Measurements from ENCODE around the gene MAZ. TPM values are rescaled to one million over a fixed set of nuclear protein-coding genes. Genes with fewer than 3 reads are reported as not detected.

Gene MAZ
- polyA plus RNA-seq, 1 of the 3 experiments (the other 2 are of a cell fraction): 163 TPM

DNA sequence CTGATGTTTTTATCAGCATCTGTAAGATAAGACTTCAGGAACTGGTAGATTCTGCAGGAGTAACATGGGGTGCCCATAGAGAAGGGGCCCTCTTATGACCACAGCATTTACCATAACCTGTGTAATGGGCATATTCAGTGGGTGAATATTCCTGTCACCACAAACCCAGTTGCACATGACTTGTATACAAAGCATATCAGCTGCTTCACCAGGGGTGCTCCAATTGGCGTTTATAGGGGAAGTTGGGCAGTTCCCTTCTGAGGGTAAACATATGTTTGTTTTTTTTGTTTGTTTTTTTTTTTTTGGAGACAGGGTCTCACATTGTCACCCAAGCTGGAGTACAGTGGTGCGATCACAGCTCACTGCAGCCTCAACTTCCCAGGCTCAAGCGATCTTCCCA, 39.8 kb upstream of the MAZ start:
- TF ChIP-seq, protein P1, sequence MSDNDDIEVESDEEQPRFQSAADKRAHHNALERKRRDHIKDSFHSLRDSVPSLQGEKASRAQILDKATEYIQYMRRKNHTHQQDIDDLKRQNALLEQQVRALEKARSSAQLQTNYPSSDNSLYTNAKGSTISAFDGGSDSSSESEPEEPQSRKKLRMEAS (IDR thresholded peaks at IDR 0.05; ENCODE audit: low read depth): no peak
- no peak for TF ChIP-seq RCOR1 (IDR thresholded peaks at IDR 0.05; ENCODE audit: low read length)
- TF ChIP-seq, protein P2, sequence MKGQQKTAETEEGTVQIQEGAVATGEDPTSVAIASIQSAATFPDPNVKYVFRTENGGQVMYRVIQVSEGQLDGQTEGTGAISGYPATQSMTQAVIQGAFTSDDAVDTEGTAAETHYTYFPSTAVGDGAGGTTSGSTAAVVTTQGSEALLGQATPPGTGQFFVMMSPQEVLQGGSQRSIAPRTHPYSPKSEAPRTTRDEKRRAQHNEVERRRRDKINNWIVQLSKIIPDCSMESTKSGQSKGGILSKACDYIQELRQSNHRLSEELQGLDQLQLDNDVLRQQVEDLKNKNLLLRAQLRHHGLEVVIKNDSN (IDR thresholded peaks at IDR 0.05; ENCODE audit: borderline replicate concordance, low read depth): no peak
- TF ChIP-seq CHD2 (IDR thresholded peaks at IDR 0.05; ENCODE audit: low read length, partially characterized antibody): no peak
- TF ChIP-seq NFIC (IDR thresholded peaks at IDR 0.05; ENCODE audit: borderline replicate concordance): no peak
- no peak for TF ChIP-seq NRF1 (IDR thresholded peaks at IDR 0.05; ENCODE audit: low read depth, low read length)
- TF ChIP-seq, protein P3, sequence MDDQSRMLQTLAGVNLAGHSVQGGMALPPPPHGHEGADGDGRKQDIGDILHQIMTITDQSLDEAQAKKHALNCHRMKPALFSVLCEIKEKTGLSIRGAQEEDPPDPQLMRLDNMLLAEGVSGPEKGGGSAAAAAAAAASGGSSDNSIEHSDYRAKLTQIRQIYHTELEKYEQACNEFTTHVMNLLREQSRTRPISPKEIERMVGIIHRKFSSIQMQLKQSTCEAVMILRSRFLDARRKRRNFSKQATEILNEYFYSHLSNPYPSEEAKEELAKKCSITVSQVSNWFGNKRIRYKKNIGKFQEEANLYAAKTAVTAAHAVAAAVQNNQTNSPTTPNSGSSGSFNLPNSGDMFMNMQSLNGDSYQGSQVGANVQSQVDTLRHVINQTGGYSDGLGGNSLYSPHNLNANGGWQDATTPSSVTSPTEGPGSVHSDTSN (IDR thresholded peaks at IDR 0.05): no peak
- TF ChIP-seq EP300 (IDR thresholded peaks at IDR 0.05; ENCODE audit: borderline replicate concordance in 1 of 2, low read depth in 1 of 2, low read length in 1 of 2): no peak
- TF ChIP-seq TCF12 (IDR thresholded peaks at IDR 0.05): no peak
- TF ChIP-seq GABPA (IDR thresholded peaks at IDR 0.05; ENCODE audit: low read depth): no peak
- TF ChIP-seq EZH2phosphoT487 (IDR thresholded peaks at IDR 0.05; ENCODE audit: borderline replicate concordance, low read depth): no peak
- TF ChIP-seq ELF1 (IDR thresholded peaks at IDR 0.05): no peak
- no peak for TF ChIP-seq MEF2A (IDR thresholded peaks at IDR 0.05; ENCODE audit: borderline replicate concordance, low read depth)
- no peak for TF ChIP-seq TAF1 (IDR thresholded peaks at IDR 0.05; ENCODE audit: borderline replicate concordance, low read depth, low read length)
- TF ChIP-seq RXRA (IDR thresholded peaks at IDR 0.05; ENCODE audit: borderline replicate concordance, low read depth): no peak
- TF ChIP-seq, protein P4, sequence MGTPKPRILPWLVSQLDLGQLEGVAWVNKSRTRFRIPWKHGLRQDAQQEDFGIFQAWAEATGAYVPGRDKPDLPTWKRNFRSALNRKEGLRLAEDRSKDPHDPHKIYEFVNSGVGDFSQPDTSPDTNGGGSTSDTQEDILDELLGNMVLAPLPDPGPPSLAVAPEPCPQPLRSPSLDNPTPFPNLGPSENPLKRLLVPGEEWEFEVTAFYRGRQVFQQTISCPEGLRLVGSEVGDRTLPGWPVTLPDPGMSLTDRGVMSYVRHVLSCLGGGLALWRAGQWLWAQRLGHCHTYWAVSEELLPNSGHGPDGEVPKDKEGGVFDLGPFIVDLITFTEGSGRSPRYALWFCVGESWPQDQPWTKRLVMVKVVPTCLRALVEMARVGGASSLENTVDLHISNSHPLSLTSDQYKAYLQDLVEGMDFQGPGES (IDR thresholded peaks at IDR 0.05; ENCODE audit: low read depth, low read length): no peak
- no peak for TF ChIP-seq YY1 (IDR thresholded peaks at IDR 0.05; ENCODE audit: low read depth)
- no peak for TF ChIP-seq ZBTB33 (IDR thresholded peaks at IDR 0.05; ENCODE audit: borderline replicate concordance, low read depth)
- TF ChIP-seq SMC3 (IDR thresholded peaks at IDR 0.05; ENCODE audit: low read depth, low read length): no peak
- TF ChIP-seq TEAD4 (IDR thresholded peaks at IDR 0.05; ENCODE audit: borderline replicate concordance, insufficient read depth): no peak
- no peaks in the 10 kb centered on the region for H3K4me1 ChIP-seq (ENCODE audit: control insufficient read depth in 1 of 2, insufficient read depth in 2 of 2, low read depth in 1 of 2, low read length in 1 of 2)
- no peaks in the 10 kb centered on the region for H3F3A ChIP-seq (replicated peaks; ENCODE audit: insufficient read depth)
- ChIA-PET CTCF (no interaction called here), POLR2A (no interaction called here)
- no peaks in the 10 kb centered on the region for H3K36me3 ChIP-seq (replicated peaks in 1 of 2; ENCODE audit: control insufficient read depth in 1 of 2, insufficient read depth in 2 of 2, low read length in 1 of 2)
- H2AFZ ChIP-seq (ENCODE audit: low read depth): no peak overlapping the region
- H3K4me3 ChIP-seq (ENCODE audit: low read depth in 2 of 2, low read length in 1 of 2): no peak overlapping the region
- no peaks in the 10 kb centered on the region for H3K9me3 ChIP-seq
- DNase-seq: no peak
- H3K9ac ChIP-seq: no peak overlapping the region
- H3K27me3 ChIP-seq (ENCODE audit: insufficient read depth): no peaks in the 10 kb centered on the region
- no peaks in the 10 kb centered on the region for H3K9me2 ChIP-seq
- no peak overlapping the region for H3K4me2 ChIP-seq
- H3K79me2 ChIP-seq (ENCODE audit: insufficient read depth): no peaks in the 10 kb centered on the region
- H4K20me1 ChIP-seq (ENCODE audit: insufficient read depth): no peaks in the 10 kb centered on the region
- WGBS (ENCODE audit: low lambda C conversion rate): 84% methylated on average over 3 of the region's 3 CpGs
- no peak overlapping the region for H3K27ac ChIP-seq (ENCODE audit: low read depth in 2 of 2, low read length in 1 of 2)
